Measurements from ENCODE around the gene REXO1. TPM values are rescaled to one million over a fixed set of nuclear protein-coding genes. Genes with fewer than 3 reads are reported as not detected.
A peak's percentile ranks its signal among the peaks of the same experiment; 100 is the strongest.

The REXO1 gene
- total and polyA plus RNA-seq, 2 of the 13 experiments (the other 11 are each of a cell fraction or from before 2014, with no cell fraction given), result 5.0 to 11.2 TPM

DNA sequence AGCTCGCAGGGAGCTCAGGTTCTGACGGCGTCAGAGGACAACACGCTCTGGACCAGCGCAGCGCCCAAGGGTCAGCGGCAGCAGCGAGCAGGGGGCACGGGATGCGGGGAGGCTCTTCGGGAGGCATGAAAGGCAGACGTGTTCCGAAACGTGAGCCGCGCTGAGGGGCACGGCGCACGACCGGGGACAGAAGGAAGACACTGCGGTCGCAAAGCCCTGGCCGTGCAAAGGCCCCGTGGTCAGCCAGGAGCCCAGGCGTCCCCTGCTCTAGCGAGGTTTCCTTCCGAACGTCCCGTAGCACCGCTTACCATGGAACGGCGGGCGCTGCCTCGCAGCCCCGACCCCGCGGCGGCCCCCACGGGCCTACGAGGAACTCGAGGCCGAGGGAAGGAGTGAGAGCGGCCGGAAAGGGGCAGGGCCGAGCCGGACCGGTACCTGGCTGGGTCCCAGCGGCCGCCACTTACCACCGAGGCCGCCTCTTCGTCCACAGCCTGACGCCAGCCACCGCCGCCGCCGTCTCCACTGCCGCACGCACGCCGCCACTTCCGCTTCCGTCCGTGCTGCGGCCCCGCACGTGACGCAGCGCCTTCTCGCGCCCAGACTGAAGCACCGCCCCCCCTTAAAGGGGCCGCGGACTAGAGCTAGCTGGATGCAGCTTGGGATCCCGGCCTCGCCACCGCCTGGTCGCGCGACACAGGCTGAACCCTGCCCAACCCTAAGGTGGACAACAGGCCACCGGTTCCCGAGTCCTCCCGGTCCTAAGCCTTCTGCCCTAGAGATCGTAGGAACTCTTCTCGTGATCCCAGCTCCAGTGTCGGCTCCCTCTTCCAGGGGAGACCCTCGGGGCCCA lies 27.6 kb upstream of the REXO1 start (continued):
- 0 out of 2 replicates have a peak, but pooled peaks have one; percentile 20 for TF ChIP-seq ZNF441 (CRISPR knock-in tag; IDR thresholded peaks at IDR 0.05; ENCODE audit: borderline replicate concordance)
- no peak for TF ChIP-seq MYNN (CRISPR knock-in tag; IDR thresholded peaks at IDR 0.05; ENCODE audit: low read depth)
- TF ChIP-seq MED13 (CRISPR knock-in tag; IDR thresholded peaks at IDR 0.05), result no peak
- TF ChIP-seq, protein P1, sequence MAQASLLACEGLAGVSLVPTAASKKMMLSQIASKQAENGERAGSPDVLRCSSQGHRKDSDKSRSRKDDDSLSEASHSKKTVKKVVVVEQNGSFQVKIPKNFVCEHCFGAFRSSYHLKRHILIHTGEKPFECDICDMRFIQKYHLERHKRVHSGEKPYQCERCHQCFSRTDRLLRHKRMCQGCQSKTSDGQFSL (CRISPR knock-in tag; IDR thresholded peaks at IDR 0.05), result 0 out of 2 replicates have a peak, but pooled peaks have one; percentile 56
- TF ChIP-seq, protein P2, sequence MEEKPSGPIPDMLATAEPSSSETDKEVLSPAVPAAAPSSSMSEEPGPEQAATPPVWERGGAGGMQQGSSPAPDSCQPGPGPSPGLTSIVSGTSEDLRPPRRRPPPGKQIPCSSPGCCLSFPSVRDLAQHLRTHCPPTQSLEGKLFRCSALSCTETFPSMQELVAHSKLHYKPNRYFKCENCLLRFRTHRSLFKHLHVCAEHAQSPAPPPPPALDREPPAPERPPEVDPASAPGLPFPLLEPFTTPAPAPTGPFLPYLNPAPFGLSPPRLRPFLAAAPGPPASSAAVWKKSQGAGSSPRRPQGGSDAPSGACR (CRISPR knock-in tag; IDR thresholded peaks at IDR 0.05), result peak; percentile 98
- peak; percentile 89; the same call in 1 of the 2 replicates for TF ChIP-seq FLYWCH1 (CRISPR knock-in tag; IDR thresholded peaks at IDR 0.05)
- 0 out of 4 replicates have a peak, but pooled peaks of 1 of the 2 experiments have one; percentile 38 for TF ChIP-seq NR2F1 (CRISPR knock-in tag; IDR thresholded peaks at IDR 0.05)
- TF ChIP-seq MLLT10 (CRISPR knock-in tag; IDR thresholded peaks at IDR 0.05), result no peak
- TF ChIP-seq, protein P3, sequence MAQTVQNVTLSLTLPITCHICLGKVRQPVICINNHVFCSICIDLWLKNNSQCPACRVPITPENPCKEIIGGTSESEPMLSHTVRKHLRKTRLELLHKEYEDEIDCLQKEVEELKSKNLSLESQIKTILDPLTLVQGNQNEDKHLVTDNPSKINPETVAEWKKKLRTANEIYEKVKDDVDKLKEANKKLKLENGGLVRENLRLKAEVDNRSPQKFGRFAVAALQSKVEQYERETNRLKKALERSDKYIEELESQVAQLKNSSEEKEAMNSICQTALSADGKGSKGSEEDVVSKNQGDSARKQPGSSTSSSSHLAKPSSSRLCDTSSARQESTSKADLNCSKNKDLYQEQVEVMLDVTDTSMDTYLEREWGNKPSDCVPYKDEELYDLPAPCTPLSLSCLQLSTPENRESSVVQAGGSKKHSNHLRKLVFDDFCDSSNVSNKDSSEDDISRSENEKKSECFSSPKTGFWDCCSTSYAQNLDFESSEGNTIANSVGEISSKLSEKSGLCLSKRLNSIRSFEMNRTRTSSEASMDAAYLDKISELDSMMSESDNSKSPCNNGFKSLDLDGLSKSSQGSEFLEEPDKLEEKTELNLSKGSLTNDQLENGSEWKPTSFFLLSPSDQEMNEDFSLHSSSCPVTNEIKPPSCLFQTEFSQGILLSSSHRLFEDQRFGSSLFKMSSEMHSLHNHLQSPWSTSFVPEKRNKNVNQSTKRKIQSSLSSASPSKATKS (CRISPR knock-in tag; IDR thresholded peaks at IDR 0.05), result no peak
- TF ChIP-seq, protein P4, sequence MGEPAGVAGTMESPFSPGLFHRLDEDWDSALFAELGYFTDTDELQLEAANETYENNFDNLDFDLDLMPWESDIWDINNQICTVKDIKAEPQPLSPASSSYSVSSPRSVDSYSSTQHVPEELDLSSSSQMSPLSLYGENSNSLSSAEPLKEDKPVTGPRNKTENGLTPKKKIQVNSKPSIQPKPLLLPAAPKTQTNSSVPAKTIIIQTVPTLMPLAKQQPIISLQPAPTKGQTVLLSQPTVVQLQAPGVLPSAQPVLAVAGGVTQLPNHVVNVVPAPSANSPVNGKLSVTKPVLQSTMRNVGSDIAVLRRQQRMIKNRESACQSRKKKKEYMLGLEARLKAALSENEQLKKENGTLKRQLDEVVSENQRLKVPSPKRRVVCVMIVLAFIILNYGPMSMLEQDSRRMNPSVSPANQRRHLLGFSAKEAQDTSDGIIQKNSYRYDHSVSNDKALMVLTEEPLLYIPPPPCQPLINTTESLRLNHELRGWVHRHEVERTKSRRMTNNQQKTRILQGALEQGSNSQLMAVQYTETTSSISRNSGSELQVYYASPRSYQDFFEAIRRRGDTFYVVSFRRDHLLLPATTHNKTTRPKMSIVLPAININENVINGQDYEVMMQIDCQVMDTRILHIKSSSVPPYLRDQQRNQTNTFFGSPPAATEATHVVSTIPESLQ (CRISPR knock-in tag; conservative IDR thresholded peaks at IDR 0.05), result no peak
- peak; percentile 70; the same call in 1 of the 2 replicates for TF ChIP-seq ZNF746 (CRISPR knock-in tag; IDR thresholded peaks at IDR 0.05)
- no peak for TF ChIP-seq FOXJ3 (CRISPR knock-in tag; IDR thresholded peaks at IDR 0.05; ENCODE audit: borderline replicate concordance)
- TF ChIP-seq ZNF292 (CRISPR knock-in tag; IDR thresholded peaks at IDR 0.05; ENCODE audit: borderline replicate concordance, low read depth), result no peak
- TF ChIP-seq ZNF629 (CRISPR knock-in tag; conservative IDR thresholded peaks at IDR 0.05), result 0 out of 2 replicates have a peak, but pooled peaks have one; percentile 13
- TF ChIP-seq ZNF816 (CRISPR knock-in tag; IDR thresholded peaks at IDR 0.05; ENCODE audit: borderline replicate concordance), result no peak
- peak; percentile 45; the same call in 1 of the 2 replicates for TF ChIP-seq PPARG (CRISPR knock-in tag; conservative IDR thresholded peaks at IDR 0.05)
- TF ChIP-seq ZNF562 (CRISPR knock-in tag; IDR thresholded peaks at IDR 0.05; ENCODE audit: borderline replicate concordance), result no peak
- TF ChIP-seq ZNF558 (CRISPR knock-in tag; IDR thresholded peaks at IDR 0.05; ENCODE audit: borderline replicate concordance), result 0 out of 2 replicates have a peak, but pooled peaks have one; percentile 36
- TF ChIP-seq RFX5 (IDR thresholded peaks at IDR 0.05; ENCODE audit: low read depth, low read length), result no peak
- peak; percentile 71; the same call in 1 of the 2 replicates for TF ChIP-seq MEIS2 (CRISPR knock-in tag; IDR thresholded peaks at IDR 0.05)
- TF ChIP-seq TBX2 (CRISPR knock-in tag; IDR thresholded peaks at IDR 0.05; ENCODE audit: borderline replicate concordance), result peak; percentile 97
- peak; percentile 100 for TF ChIP-seq KDM2A (CRISPR knock-in tag; IDR thresholded peaks at IDR 0.05; ENCODE audit: borderline replicate concordance, low read depth)
- TF ChIP-seq TSC22D2 (CRISPR knock-in tag; IDR thresholded peaks at IDR 0.05; ENCODE audit: borderline replicate concordance), result peak; percentile 91; the same call in 1 of the 2 replicates
- TF ChIP-seq ZBTB21 (CRISPR knock-in tag; IDR thresholded peaks at IDR 0.05), result peak; percentile 86; the same call in 1 of the 2 replicates

Measured in HepG2 (cell line).